Fibroblast of peridontal ligament (primary cell): ENCODE results near the gene NEUROG1.
A peak's percentile ranks its signal among the peaks of the same experiment; 100 is the strongest.

ENCODE experiments used
- DNase-seq: peaks from one replicate; pipeline ENCODE4 v3.0.0-alpha.2; 2010; ENCODE audit errors: extremely low read depth

Gene NEUROG1, protein sequence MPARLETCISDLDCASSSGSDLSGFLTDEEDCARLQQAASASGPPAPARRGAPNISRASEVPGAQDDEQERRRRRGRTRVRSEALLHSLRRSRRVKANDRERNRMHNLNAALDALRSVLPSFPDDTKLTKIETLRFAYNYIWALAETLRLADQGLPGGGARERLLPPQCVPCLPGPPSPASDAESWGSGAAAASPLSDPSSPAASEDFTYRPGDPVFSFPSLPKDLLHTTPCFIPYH

GRCh38 chr5:135535820-135536801 is at the start of gene NEUROG1:
NEUROG1 (minus strand) TSS chr5:135535964; CDS start chr5:135535690, 274 bp downstream.
- DNase-seq, result no peak

DNA sequence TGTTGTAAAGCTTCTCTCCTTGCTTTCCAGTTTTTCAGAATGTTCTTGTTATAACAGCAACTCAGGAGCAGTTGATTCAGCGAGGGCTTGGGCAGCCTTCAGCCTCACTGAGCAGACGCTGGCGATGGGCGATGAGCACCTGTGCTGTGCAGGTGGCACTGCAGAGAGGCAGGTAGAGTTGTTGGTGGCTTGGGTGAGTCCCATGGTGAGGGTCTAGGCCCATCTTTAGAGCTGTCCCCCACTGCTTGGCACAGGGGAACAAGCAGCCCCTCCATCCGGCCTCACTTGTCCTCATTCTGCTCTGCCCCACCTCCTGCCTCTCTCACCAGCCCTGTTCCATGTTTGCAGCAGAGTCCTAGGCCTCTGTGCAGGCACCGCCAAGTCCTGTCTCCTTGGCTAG is 49.2 kb upstream of the NEUROG1 start:
- DNase-seq, result no peak

GRCh38 chr5:135584276-135584675 is 48.5 kb upstream of the NEUROG1 start:
- no peak for DNase-seq

- no peak for DNase-seq
Measured at GRCh38 chr5:135582099-135582781, 46.5 kb upstream of the NEUROG1 start.

GRCh38 chr5:135578685-135579341 is 43.0 kb upstream of the NEUROG1 start, which contains the start of gene CXCL14:
CXCL14 (minus strand) TSS chr5:135578991; CDS start chr5:135578778, 213 bp downstream.
- peak; percentile 20 for DNase-seq

- DNase-seq, result no peak
Measured at GRCh38 chr5:135578305-135578684, 42.5 kb upstream of the NEUROG1 start.

- no peak for DNase-seq
Measured at GRCh38 chr5:135577421-135577820, 41.7 kb upstream of the NEUROG1 start.

DNA sequence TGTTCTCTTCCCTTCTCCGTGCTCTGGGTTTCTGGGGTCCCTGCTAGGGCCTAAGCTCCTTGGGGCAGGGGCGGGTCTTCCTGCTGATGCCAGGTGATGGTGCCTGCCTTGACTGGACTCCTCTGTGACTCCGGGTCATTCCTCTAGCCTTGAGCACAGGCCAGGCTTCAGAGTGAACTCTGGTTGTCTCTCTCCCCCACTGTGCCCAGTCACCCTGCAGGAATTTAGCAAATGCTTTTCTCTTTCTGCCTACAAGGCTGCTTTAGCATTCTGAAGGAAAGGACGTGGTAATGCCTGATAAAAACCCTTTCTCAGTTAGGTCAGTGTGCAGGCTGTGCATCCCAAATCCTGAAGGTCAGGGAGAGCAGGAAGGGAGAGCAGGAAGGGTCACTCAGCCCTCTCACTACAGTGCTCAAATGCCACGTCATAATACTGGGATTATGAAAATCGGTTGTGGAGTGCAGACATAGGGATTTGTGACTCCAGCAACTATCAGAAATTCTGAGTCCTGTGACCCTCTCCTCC is 40.4 kb upstream of the NEUROG1 start:
- no peak for DNase-seq

GRCh38 chr5:135574493-135574892 is 38.7 kb upstream of the NEUROG1 start:
- DNase-seq, result no peak

- DNase-seq, result no peak
Measured at GRCh38 chr5:135571902-135572301, 36.1 kb upstream of the NEUROG1 start.

DNA sequence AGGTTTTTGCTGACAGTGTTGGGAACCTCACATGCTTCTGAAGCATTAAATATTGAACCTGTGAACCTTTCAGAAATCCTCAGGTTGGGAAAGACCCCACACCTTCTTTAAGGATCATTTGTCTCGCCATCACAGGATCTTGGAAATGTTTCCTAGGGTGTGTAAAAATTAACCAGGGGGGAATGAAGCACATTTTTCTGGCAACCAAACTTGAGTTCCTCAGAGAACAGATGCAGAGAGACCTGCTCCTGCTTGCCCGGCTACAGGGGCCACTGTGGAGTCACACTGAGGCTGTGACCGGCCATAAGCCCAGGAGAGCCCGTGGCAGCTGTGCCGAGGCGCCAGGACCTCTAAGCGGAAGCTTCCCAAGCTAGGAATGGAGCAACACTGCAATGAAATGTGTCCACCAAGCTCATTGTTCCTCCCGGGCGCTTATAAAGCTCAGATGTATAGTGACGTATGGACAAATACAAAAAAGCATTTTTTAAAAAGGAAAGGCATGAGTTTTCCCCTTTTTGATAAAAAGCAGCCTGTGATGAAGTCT is 35.4 kb upstream of the NEUROG1 start:
- DNase-seq, result no peak

DNA sequence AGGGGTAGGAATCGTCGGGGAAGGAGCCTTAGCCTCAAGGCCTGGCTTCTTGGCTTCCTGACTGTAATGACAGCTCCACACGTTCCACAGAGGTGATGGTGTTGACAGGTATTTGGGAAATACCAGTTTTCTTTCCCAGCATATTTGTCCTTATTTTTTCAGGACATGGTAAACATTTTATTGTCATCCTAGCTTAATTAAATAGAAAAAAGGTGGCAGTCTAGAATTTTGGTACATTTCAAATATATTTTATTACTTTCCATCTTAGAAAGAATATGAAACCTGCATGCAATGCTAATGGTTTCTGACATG is 34.6 kb upstream of the NEUROG1 start:
- no peak for DNase-seq

DNA sequence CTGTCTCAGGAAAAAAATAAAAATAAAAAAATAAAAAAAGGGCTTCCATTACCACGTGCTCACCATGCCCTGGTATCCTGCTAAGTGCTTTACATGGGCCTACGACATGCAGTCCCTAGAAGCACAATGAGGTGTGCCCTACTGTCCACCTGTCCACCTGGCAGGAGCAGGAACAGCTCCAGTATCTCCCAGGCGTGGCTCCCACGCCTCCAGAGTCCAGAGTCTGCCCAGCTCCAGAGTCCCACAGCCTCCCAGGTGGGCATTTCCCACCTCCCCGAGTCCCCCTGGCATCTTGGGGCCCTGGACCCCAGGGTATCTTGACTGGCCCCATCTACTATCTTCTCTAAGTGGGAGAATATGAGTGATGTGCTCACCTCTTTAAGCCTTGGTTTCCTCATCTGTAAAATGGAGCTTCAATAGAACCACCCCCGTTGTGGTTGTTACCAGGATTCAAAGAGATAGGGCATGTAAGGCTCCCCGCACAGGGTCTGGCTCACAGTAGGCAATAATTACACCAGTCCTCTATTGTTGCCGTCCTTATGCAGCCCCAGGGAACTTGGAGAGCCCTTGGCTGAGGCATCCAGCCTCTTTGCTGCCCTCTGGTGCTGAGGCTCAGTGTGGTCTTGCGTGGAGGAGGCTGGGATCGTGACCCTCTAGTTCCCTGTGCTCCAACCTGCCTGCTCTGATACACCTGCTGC is 34.1 kb upstream of the NEUROG1 start:
- peak; percentile 16 for DNase-seq

DNA sequence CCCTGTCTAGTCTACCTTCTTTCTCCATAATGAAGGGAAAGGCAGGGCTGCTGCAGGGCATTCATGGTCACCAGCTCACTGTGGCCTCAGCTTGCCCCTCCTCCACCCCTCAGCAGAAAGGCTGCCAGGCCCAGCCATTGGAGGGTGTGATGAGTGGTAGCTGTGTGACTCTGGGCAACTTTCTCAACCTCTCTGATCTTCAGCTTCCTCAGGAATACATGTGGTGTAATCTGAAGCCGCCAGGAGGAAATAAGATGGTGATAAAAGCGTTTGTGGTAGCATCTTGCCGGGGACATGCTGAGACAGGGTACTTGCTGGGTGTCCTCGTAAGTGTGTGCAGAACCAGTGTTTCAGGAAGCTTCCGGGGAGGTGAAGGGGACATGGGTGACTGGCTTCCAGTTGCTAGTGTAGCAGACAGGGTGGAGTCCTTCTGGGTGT is 33.2 kb upstream of the NEUROG1 start:
- no peak for DNase-seq

GRCh38 chr5:135568246-135568645 is 32.5 kb upstream of the NEUROG1 start:
- DNase-seq, result no peak

GRCh38 chr5:135567661-135568060 is 31.9 kb upstream of the NEUROG1 start:
- no peak for DNase-seq

GRCh38 chr5:135566422-135567400 is 30.9 kb upstream of the NEUROG1 start:
- DNase-seq, result no peak

GRCh38 chr5:135565725-135566421 is 30.1 kb upstream of the NEUROG1 start:
- DNase-seq, result peak; percentile 48

DNA sequence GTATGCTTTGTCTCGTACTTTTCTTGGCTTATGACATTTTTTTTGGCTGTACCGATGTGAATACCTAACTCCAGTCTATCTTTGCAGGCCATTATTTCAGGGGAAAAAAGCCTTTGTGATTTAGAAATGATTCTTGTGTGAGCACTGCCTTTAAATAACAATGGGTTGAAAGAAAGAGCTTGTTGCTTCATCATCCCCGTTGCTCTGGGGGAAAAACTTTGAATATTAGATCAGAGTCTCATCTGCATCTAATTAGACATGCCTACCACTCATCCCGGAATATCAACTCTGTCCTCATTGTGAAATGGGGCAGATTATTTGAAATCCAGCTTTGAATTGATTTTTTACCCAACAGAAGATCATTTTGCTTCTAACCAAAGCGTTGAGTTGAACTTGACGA is 29.5 kb upstream of the NEUROG1 start:
- DNase-seq, result no peak
